K562 (cell line): ENCODE measurements around the gene AKAP6. TPM values are rescaled to one million over a fixed set of nuclear protein-coding genes. Genes with fewer than 3 reads are reported as not detected.

Experiments used
- ATAC-seq: fragments of 200-7000 bp; cut with Tn5 transposase; 3 replicates; pipeline ENCODE4 v1.9.1; 2020; ENCODE audit warnings: moderate library complexity
- BruUV-seq: library from RNA; stranded (reverse); fragments of 400-500 nt; replicated peaks from 2 replicates; lab custom pipeline; 2021; lab: Mats Ljungman, UMichigan
- CTCF ChIA-PET: fragments of 300-600 bp; formaldehyde crosslinking; extraction: SDS; loops from one replicate; lab custom pipeline; 2021; ENCODE audit warnings: low intra/inter-chr PET ratio; lab: Yijun Ruan, JAX
- POLR2A ChIA-PET: fragments of 300-600, 350-650 bp; sonication (Branson Sonifier 250); formaldehyde crosslinking; extraction: SDS; loops from one replicate; lab custom pipeline; 2021; ENCODE audit warnings: antibody characterized with exemption, inconsistent platforms; lab: Yijun Ruan, JAX
- DNase-seq, 4 experiments: peaks; one replicate each; pipeline versions ENCODE4 v3.0.0 to v3.0.0-alpha.2; 2011 to 2018; ENCODE audit warnings: low spot score in 3 of 4, mixed read lengths in 3 of 4; ENCODE audit errors: extremely low read depth in 1 of 4
- FAIRE-seq: peaks from 2 replicates; lab custom pipeline; 2011; peaks lifted over from hg19 to GRCh38; lab: Jason Lieb, UNC
- H2AFZ ChIP-seq: 2 replicates; pipeline ENCODE4 v1.6.0; 2011; ENCODE audit warnings: low read depth, low read length, control low read depth, inconsistent platforms
- H3K27ac ChIP-seq: fragments of 200-600 bp; 3 replicates; pipeline ENCODE4 v1.8.0; 2011; ENCODE audit warnings: low read depth, mild to moderate bottlenecking, control low read depth, inconsistent platforms, low read length, moderate library complexity, mixed read lengths; ENCODE audit errors: extremely low read depth
- H3K27me3 ChIP-seq, 2 experiments: fragments of 300-600 bp in 1 of 2; 2 replicates in 1 of 2; 3 replicates in 1 of 2; pipeline versions ENCODE4 v1.6.0 to v1.8.0; 2011; ENCODE audit warnings: inconsistent platforms in 2 of 2, low read length in 2 of 2, mild to moderate bottlenecking in 1 of 2, mixed read lengths in 1 of 2, moderate library complexity in 1 of 2; ENCODE audit not compliant: control insufficient read depth in 2 of 2, insufficient read depth in 2 of 2
- H3K36me3 ChIP-seq: fragments of 300-600 bp; 3 replicates; pipeline ENCODE4 v1.8.0; 2011; ENCODE audit warnings: mild to moderate bottlenecking, low read length, inconsistent platforms; ENCODE audit not compliant: control insufficient read depth, insufficient read depth
- H3K4me1 ChIP-seq, 2 experiments: fragments of 200-600 bp in 1 of 2; replicated peaks in 1 of 2; 2 replicates in 1 of 2; 3 replicates in 1 of 2; pipeline versions ENCODE4 v1.5.1 to v1.8.0; 2011; ENCODE audit warnings: inconsistent platforms in 2 of 2, low read length in 2 of 2, mild to moderate bottlenecking in 1 of 2, mixed read lengths in 1 of 2, moderate library complexity in 1 of 2; ENCODE audit not compliant: control insufficient read depth in 2 of 2, insufficient read depth in 2 of 2
- H3K4me2 ChIP-seq: 2 replicates; pipeline ENCODE4 v1.6.1; 2011; ENCODE audit warnings: low read length, control low read depth, inconsistent platforms, mixed read lengths; ENCODE audit not compliant: insufficient read depth
- H3K4me3 ChIP-seq: fragments of 200-600 bp; sonication (generic), shearing (Covaris generic); 2 replicates; pipeline ENCODE4 v1.5.1; 2016; ENCODE audit warnings: control low read depth, inconsistent platforms
- H3K79me2 ChIP-seq: fragments of 200-600 bp; 3 replicates; pipeline ENCODE4 v1.8.0; 2011; ENCODE audit warnings: low read length, inconsistent platforms; ENCODE audit not compliant: control insufficient read depth, insufficient read depth
- H3K9ac ChIP-seq, 2 experiments: 2 replicates each; pipeline versions ENCODE4 v1.6.0 to v1.6.1; 2011; ENCODE audit warnings: low read depth in 2 of 2, low read length in 2 of 2, control low read depth in 1 of 2, inconsistent platforms in 1 of 2, mild to moderate bottlenecking in 1 of 2, mixed read lengths in 1 of 2; ENCODE audit not compliant: insufficient read depth in 1 of 2
- H3K9me1 ChIP-seq: one replicate; pipeline ENCODE4 v1.6.0; 2011; ENCODE audit warnings: inconsistent platforms, mild to moderate bottlenecking, low read length, moderate library complexity; ENCODE audit not compliant: control insufficient read depth, insufficient read depth
- H3K9me3 ChIP-seq: replicated peaks from 2 replicates; pipeline ENCODE4 v1.5.1; 2011; ENCODE audit warnings: low read depth, low read length, inconsistent platforms; ENCODE audit not compliant: control insufficient read depth, insufficient read depth
- H4K20me1 ChIP-seq: replicated peaks from 2 replicates; pipeline ENCODE4 v1.6.1; 2011; ENCODE audit warnings: low read length, inconsistent platforms, mixed read lengths; ENCODE audit not compliant: control insufficient read depth, insufficient read depth
- CREM ChIP-seq: IDR thresholded peaks from 2 replicates; pipeline ENCODE4 v1.6.1; 2014; ENCODE audit warnings: antibody characterized with exemption, low read depth
- FOSL1 ChIP-seq: fragments of 200-800 bp; sonication (Bioruptor generic); conservative IDR thresholded peaks from 2 replicates; pipeline ENCODE4 v1.6.1; 2016; ENCODE audit warnings: missing genetic modification characterization, missing compliant biosample characterization
- GTF2E2 ChIP-seq: fragments of 200-800 bp; sonication (Bioruptor generic); IDR thresholded peaks from 2 replicates; pipeline ENCODE4 v1.6.1; 2016; ENCODE audit warnings: missing genetic modification characterization, missing compliant biosample characterization
- KLF13 ChIP-seq: fragments of 450-650 bp; IDR thresholded peaks from 2 replicates; pipeline ENCODE4 v1.6.1; 2016; ENCODE audit warnings: missing genetic modification characterization, low read depth, mild to moderate bottlenecking, missing compliant biosample characterization, moderate library complexity, borderline replicate concordance
- MCM3 ChIP-seq: fragments of 450-650 bp; IDR thresholded peaks from 2 replicates; pipeline ENCODE4 v1.6.1; 2016
- NCOA1 ChIP-seq: fragments of 450-650 bp; IDR thresholded peaks from 2 replicates; pipeline ENCODE4 v1.6.1; 2016; ENCODE audit warnings: low read depth
- NCOA6 ChIP-seq: fragments of 450-650 bp; IDR thresholded peaks from 2 replicates; pipeline ENCODE4 v1.6.1; 2017; ENCODE audit warnings: mild to moderate bottlenecking
- RUNX1 ChIP-seq: sonication (generic); IDR thresholded peaks from 2 replicates; pipeline ENCODE4 v1.6.1; 2016; ENCODE audit warnings: antibody characterized with exemption, low read depth
- ZKSCAN3 ChIP-seq: fragments of 250-450 bp; sonication (Bioruptor Pico); IDR thresholded peaks from 2 replicates; pipeline ENCODE4 v1.4.0; 2020
- ZNF217 ChIP-seq: sonication (generic); formaldehyde crosslinking; IDR thresholded peaks from 2 replicates; pipeline ENCODE4 v1.8.0; 2022; ENCODE audit warnings: mild to moderate bottlenecking, missing genetic modification reagents
- ZSCAN32 ChIP-seq: fragments of 450-650 bp; formaldehyde crosslinking; IDR thresholded peaks from 2 replicates; pipeline ENCODE4 v1.4.0; 2020; ENCODE audit warnings: mild to moderate bottlenecking, moderate library complexity
- WGBS: fragments of 100-300 bp; shearing (Covaris generic); methylation state at CpG from one replicate; pipeline ENCODE4 v1.1.6; 2016; ENCODE audit warnings: low coverage, mixed read lengths; ENCODE audit not compliant: insufficient coverage; ENCODE audit errors: missing lambda C conversion rate; 5-methylcytosine and 5-hydroxymethylcytosine counted together
- in situ Hi-C: fragments of 300-500 bp; cut with MboI; formaldehyde crosslinking; loops from 4 replicates; pipeline ENCODE4 v1.15.0; 2018; ENCODE audit warnings: inconsistent platforms, mixed read lengths
- intact Hi-C: fragments of 100-400 bp; cut with micrococcal nuclease; formaldehyde crosslinking; loops from 2 replicates; pipeline ENCODE4 v1.14.2; 2022
- polyA plus RNA-seq, 8 experiments: library from polyadenylated mRNA; depleted of rRNA in 4 of 8; stranded (reverse) in 5 of 8; unstranded in 3 of 8; fragments of >200 nt; fragmentation: Nextera tagmentation in 2 of 8; fragmentation: Illumina TruSeq in 1 of 8; extraction: Ambion mirVana in 2 of 8; extraction: Trizol in 1 of 8; gene quantifications; 2 replicates each; pipeline versions ENCODE4 v1.2.1 to v1.2.3, GENCODE V29; 2011 to 2014; ENCODE audit warnings: inconsistent platforms in 1 of 8, missing spikeins in 1 of 8
- total RNA-seq, 7 experiments: library from RNA; depleted of rRNA in 6 of 7; stranded (reverse); fragments of >200 nt in 6 of 7; fragmentation: Illumina TruSeq in 2 of 7; extraction: Trizol in 2 of 7; gene quantifications; 2 replicates each; pipeline versions ENCODE4 v1.2.1 to v1.2.3, GENCODE V29; 2011 to 2021; ENCODE audit warnings: low replicate concordance in 1 of 7

AKAP6 gene
- total and polyA plus RNA-seq, 9 of the 15 experiments (the other 6 are each of a cell fraction or from before 2014, with no cell fraction given), result 0.03 to 1.7 (median 0.48) TPM

GRCh38 chr14:32546246-32546645 is 217.1 kb downstream of the AKAP6 start:
- FAIRE-seq, result no peak
- Histone ChIP-seq H3K4me1 (no peaks in the 10 kb centered on the region), H4K20me1 (no peaks in the 10 kb centered on the region), H3K27ac (no peak overlapping the region), H3K9me1 (no peaks in the 10 kb centered on the region), H2AFZ (no peak overlapping the region), H3K9ac (no peak overlapping the region), H3K4me3 (no peak overlapping the region), H3K79me2 (no peaks in the 10 kb centered on the region), H3K36me3 (no peaks in the 10 kb centered on the region), H3K4me2 (no peak overlapping the region), H3K27me3 (peaks cover 0 to 2% of the 10 kb centered on the region in 2 experiments; a peak in 1 of 5 replicates), H3K9me3 (no peaks in the 10 kb centered on the region)
- intact Hi-C loops, result no loop called here
- BruUV-seq, result no TSS peak
- ChIA-PET CTCF (no interaction called here), POLR2A (no interaction called here)
- in situ Hi-C loops, result no loop called here
- no peak for DNase-seq
- TF ChIP-seq ZSCAN32 (CRISPR knock-in tag), result no peak
- no peak for TF ChIP-seq NCOA1
- TF ChIP-seq NCOA6, result no peak
- no peak for TF ChIP-seq ZKSCAN3
- TF ChIP-seq MCM3, result no peak
- TF ChIP-seq KLF13 (tag), result no peak
- TF ChIP-seq FOSL1 (tag), result no peak
- TF ChIP-seq RUNX1, result no peak
- TF ChIP-seq CREM, result no peak
- no peak for TF ChIP-seq GTF2E2 (tag)
- no peak for TF ChIP-seq ZNF217
- WGBS, result 0% methylated on average over 2 of the region's 2 CpGs
- ATAC-seq, result no peak
